Astrocyte of the cerebellum (primary cell): ENCODE measurements around the gene GRIN2D.
"Not testable (repeated sequence)": the region's sequence is repeated elsewhere in the genome, so short reads cannot be mapped to it uniquely, and the experiment has no call there.

ENCODE experiments used
- DNase-seq: peaks from one replicate; pipeline ENCODE4 v3.0.0-alpha.2; 2011; ENCODE audit warnings: low read depth
- H3K4me3 ChIP-seq: 2 replicates; pipeline ENCODE4 v1.5.1; 2011; ENCODE audit warnings: mild to moderate bottlenecking, low read depth, low read length, moderate library complexity
- in situ Hi-C: cut with HindIII; loops from 2 replicates; pipeline ENCODE4 v1.10.0; 2017; ENCODE audit warnings: low sequenced_read_pairs
- TF ChIP-seq, protein P1 (sequence below): IDR thresholded peaks from 2 replicates; pipeline ENCODE4 v1.5.1; 2012; ENCODE audit warnings: low read length, low read depth, moderate library complexity, mild to moderate bottlenecking; ENCODE audit errors: missing control alignments

The GRIN2D gene

DNA sequence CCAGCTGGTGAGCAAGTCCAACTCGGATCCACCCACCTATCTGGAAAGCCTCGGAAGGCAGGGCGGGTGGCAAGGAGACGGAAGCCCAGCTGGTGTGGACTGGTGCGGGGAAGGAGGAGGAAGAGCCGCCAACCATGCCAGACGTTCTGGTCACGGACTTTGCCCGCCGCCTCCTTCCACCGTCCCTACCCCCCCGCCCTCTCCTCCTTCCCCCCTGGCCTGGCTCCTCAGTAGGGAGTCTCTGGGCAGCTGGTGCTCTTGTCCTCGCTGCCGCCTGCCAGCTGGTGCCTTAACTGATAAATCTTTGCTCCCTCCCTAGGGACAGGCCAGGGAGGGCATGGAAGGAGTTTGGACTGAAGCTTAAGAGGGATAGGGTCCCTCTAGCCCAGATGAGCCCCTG, 24.5 kb upstream of the GRIN2D start:
- DNase-seq = no peak
- in situ Hi-C loops = no loop called here
- no peak overlapping the region for H3K4me3 ChIP-seq
- TF ChIP-seq, protein P1, sequence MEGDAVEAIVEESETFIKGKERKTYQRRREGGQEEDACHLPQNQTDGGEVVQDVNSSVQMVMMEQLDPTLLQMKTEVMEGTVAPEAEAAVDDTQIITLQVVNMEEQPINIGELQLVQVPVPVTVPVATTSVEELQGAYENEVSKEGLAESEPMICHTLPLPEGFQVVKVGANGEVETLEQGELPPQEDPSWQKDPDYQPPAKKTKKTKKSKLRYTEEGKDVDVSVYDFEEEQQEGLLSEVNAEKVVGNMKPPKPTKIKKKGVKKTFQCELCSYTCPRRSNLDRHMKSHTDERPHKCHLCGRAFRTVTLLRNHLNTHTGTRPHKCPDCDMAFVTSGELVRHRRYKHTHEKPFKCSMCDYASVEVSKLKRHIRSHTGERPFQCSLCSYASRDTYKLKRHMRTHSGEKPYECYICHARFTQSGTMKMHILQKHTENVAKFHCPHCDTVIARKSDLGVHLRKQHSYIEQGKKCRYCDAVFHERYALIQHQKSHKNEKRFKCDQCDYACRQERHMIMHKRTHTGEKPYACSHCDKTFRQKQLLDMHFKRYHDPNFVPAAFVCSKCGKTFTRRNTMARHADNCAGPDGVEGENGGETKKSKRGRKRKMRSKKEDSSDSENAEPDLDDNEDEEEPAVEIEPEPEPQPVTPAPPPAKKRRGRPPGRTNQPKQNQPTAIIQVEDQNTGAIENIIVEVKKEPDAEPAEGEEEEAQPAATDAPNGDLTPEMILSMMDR = no peak

DNA sequence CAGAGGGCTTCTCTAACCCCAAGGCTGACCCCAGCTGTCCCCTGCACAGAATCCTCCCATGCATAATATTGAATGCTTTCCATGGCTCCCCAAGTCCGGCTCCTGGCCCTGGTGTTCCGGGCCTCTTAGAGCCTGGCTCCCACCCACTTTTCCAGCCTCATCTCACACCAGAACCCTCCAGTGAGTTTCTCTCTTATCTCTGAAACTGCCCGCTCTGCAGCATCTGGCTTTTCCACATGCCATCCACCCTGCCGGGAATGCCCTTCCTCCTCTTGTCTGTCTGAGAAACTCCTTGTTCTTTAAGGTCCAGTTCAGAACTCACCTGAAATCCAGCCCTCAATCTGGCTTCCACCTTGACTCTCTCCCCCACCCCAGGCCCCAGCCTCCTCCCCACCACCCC, 22.5 kb upstream of the GRIN2D start:
- TF ChIP-seq, protein P1 = no peak
- DNase-seq = no peak
- in situ Hi-C loops = no loop called here
- H3K4me3 ChIP-seq = no peak overlapping the region

DNA sequence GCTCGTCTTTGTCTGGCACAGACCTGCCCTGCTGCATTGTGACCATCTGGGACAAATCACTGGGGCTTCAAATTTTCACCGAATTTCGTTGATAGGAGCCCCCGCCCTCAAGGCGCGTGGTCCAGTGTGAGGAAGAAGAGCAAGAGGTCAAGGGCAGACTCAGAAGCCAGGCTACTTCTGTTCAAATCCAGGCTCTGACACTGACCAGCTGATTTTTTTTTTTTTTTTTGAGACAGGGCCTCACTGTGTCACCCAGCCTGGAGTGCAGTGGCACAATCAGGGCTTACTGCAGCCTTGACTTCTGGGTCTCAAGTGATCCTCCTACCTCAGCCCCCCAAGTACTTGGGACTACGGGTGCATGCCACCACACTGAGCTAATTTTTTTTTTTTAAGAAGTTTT, 22.1 kb upstream of the GRIN2D start:
- DNase-seq = no peak
- TF ChIP-seq, protein P1 = no peak
- in situ Hi-C loops = no loop called here
- no peak overlapping the region for H3K4me3 ChIP-seq

DNA sequence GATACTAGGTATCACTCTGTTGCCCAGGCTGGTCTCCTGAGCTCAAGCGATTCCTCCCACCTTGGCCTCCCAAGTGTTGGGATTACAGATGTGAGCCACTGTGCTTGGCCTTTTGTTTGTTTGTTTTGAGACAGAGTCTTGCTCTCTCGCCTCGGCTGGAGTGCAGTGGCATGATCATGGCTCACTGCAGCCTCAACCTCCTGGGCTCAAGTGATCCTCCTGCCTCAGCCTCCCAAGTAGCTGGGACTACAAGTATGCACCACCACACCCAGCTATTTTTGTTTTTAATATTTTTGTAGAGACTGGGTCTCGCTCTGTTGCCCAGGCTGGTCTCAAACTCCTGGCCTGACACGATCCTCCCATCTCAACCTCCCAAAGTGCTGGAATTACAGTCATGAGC, 21.7 kb upstream of the GRIN2D start:
- in situ Hi-C loops, DNase-seq, H3K4me3 ChIP-seq: not testable (repeated sequence)

DNA sequence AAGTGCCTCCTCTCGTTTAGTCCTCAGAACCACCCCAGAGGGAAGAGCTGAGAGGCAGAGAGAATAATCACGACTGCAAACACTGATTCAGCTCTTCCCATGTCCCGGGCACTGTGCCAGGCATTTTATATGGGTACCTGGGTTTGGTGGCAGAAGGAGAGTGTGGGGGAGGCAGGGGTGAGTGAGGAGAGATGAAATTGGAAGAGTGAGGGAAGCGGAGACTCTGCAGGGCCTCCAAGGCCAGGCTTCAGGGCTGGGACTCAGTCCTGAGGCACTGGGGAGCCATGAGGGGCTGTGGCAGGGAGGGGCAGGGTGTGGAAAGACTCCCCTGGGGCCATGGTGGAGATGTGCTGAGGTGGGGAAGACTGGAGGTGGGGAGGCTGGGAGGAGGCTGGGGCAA, 20.6 kb upstream of the GRIN2D start:
- in situ Hi-C loops = no loop called here
- TF ChIP-seq, protein P1 = no peak
- H3K4me3 ChIP-seq = no peak overlapping the region
- DNase-seq = no peak

DNA sequence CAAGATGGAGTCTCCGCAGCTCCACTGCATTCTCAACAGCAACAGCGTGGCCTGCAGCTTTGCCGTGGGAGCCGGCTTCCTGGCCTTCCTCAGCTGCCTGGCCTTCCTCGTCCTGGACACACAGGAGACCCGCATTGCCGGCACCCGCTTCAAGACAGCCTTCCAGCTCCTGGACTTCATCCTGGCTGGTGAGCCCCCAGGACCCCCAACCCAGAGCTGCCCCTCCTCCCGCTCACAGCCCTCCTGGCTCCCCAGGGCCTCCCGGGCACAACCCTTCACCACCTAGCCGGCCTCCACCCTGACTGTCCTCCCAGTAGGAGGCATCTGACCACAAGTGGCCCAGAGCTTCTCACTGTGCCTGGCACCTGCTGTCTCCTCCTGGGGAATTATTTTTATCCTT, 19.9 kb upstream of the GRIN2D start:
- H3K4me3 ChIP-seq = no peak overlapping the region
- TF ChIP-seq, protein P1 = no peak
- in situ Hi-C loops = no loop called here
- no peak for DNase-seq

DNA sequence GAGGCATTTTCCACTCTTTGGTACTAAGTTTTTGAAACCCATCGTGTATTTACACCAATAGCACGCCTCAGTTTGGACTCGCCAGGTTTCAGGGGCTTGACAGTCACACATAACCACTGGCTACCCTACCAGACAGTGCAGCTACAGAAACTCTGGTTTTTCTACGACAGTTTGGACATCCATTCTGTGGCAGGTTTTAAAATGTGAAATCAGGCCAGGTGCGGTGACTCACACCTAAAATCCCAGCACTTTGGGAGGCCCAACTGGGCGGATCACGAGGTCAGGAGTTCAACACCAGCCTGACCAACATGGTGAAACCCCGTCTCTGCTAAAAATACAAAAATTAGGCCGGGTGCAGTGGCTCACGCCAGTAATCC, 15.3 kb upstream of the GRIN2D start:
- TF ChIP-seq, protein P1 = no peak
- DNase-seq = no peak
- in situ Hi-C loops = no loop called here
- no peak overlapping the region for H3K4me3 ChIP-seq
